Large intestine (tissue), 12 donors: ENCODE results near the gene CCL11. TPM values are rescaled to one million over a fixed set of nuclear protein-coding genes. Genes with fewer than 3 reads are reported as not detected.

Source experiments
- DNase-seq, 2 donors: peaks; one replicate each; pipeline versions ENCODE4 v3.0.0 to v3.0.0-alpha.2; 2013
- H3K27ac ChIP-seq: one replicate; pipeline ENCODE4 v1.5.1; 2013; ENCODE audit warnings: low read length
- H3K27me3 ChIP-seq: 2 replicates; pipeline ENCODE4 v1.6.1; 2013; ENCODE audit warnings: low read length; ENCODE audit not compliant: control insufficient read depth, insufficient read depth
- H3K36me3 ChIP-seq: 2 replicates; pipeline ENCODE4 v1.6.1; 2013; ENCODE audit warnings: low read length; ENCODE audit not compliant: control insufficient read depth, insufficient read depth
- H3K4me1 ChIP-seq: one replicate; pipeline ENCODE4 v1.6.1; 2013; ENCODE audit warnings: low read length; ENCODE audit not compliant: control insufficient read depth, insufficient read depth
- H3K4me3 ChIP-seq: one replicate; pipeline ENCODE4 v1.5.1; 2013; ENCODE audit warnings: low read length
- H3K9me3 ChIP-seq: one replicate; pipeline ENCODE4 v1.6.1; 2013; ENCODE audit warnings: mild to moderate bottlenecking, low read depth, low read length, moderate library complexity; ENCODE audit not compliant: control insufficient read depth
- WGBS: methylation state at CpG from one replicate; pipeline ENCODE4 v1.1.5; 2013; ENCODE audit warnings: low lambda C conversion rate; ENCODE audit not compliant: insufficient coverage; 5-methylcytosine and 5-hydroxymethylcytosine counted together
- long read RNA-seq, 11 donors: transcript quantifications; one replicate each; lab custom pipeline, GENCODE V29; 2026
- polyA plus RNA-seq: library from polyadenylated mRNA; unstranded; fragments of 120-200 nt; gene quantifications from one replicate; pipeline ENCODE4 v1.2.1, GENCODE V29; 2013

Gene CCL11
- polyA plus RNA-seq = 0.64 TPM
- long read RNA-seq, donor 1 = 0 reads
- long read RNA-seq, donor 2 = 0 reads
- long read RNA-seq, donor 3 = 0 reads
- long read RNA-seq, donor 4 = 0 reads
- long read RNA-seq, donor 5 = 0 reads
- long read RNA-seq, donor 6, partial matches to known transcripts = 0 of 3 reads
- long read RNA-seq, donor 6, other reads (novel, unspliced or antisense) = 0 of 3 reads
- long read RNA-seq, donor 7, transcript CCL11-201 (3 exons, 1,079 nt) = major isoform, 6 of 6 reads
- long read RNA-seq, donor 7, partial matches to known transcripts = 0 of 6 reads
- long read RNA-seq, donor 7, other reads (novel, unspliced or antisense) = 0 of 6 reads
- long read RNA-seq, donor 8 = 0 reads
- long read RNA-seq, donor 9, partial matches to known transcripts = 0 of 3 reads
- long read RNA-seq, donor 9, other reads (novel, unspliced or antisense) = 0 of 3 reads
- long read RNA-seq, donor 10 = 0 reads
- long read RNA-seq, donor 11, partial matches to known transcripts = 0 of 3 reads
- long read RNA-seq, donor 11, other reads (novel, unspliced or antisense) = 0 of 3 reads

GRCh38 chr17:34285286-34285792 lies at the start of gene CCL11:
CCL11 (plus strand) TSS chr17:34285742; CDS start chr17:34285809, 67 bp downstream.
- no peaks in the 10 kb centered on the region for H3K36me3 ChIP-seq
- H3K4me3 ChIP-seq = no peak within 1 kb of the TSS
- H3K27ac ChIP-seq = no peak within 1 kb of the TSS
- no peak for DNase-seq
- H3K4me1 ChIP-seq = no peaks in the 10 kb centered on the region
- H3K27me3 ChIP-seq = peaks cover 3% of the 10 kb centered on the region
- no CpG with 5 or more reads among the region's 4 CpGs for WGBS
- H3K9me3 ChIP-seq = no peaks in the 10 kb centered on the region

- no peak for DNase-seq
- Histone ChIP-seq H3K4me1 (peaks cover 21% of the 10 kb centered on the region), H3K27ac (no peak overlapping the region), H3K9me3 (no peaks in the 10 kb centered on the region), H3K27me3 (no peaks in the 10 kb centered on the region), H3K4me3 (no peak overlapping the region), H3K36me3 (no peaks in the 10 kb centered on the region)
- WGBS = no CpG with 5 or more reads among the region's 6 CpGs
These were observed 49.2 kb upstream of the CCL11 start for GRCh38 chr17:34236281-34236892.

- no peak for DNase-seq
- Histone ChIP-seq H3K4me3 (no peak overlapping the region), H3K27me3 (no peaks in the 10 kb centered on the region), H3K36me3 (no peaks in the 10 kb centered on the region), H3K4me1 (peaks cover 24% of the 10 kb centered on the region), H3K27ac (no peak overlapping the region), H3K9me3 (no peaks in the 10 kb centered on the region)
- WGBS = no CpG with 5 or more reads among the region's 3 CpGs
These were observed 48.1 kb upstream of the CCL11 start for GRCh38 chr17:34237458-34237857.

GRCh38 chr17:34241062-34241461 lies 44.5 kb upstream of the CCL11 start:
- H3K9me3 ChIP-seq = no peaks in the 10 kb centered on the region
- H3K27me3 ChIP-seq = no peaks in the 10 kb centered on the region
- H3K36me3 ChIP-seq = no peaks in the 10 kb centered on the region
- DNase-seq = peak in 1 of 2 donors; percentile 32
- WGBS = no CpG with 5 or more reads among the region's 4 CpGs
- H3K4me1 ChIP-seq = peaks cover 7% of the 10 kb centered on the region
- no peak overlapping the region for H3K27ac ChIP-seq
- H3K4me3 ChIP-seq = no peak overlapping the region

DNA sequence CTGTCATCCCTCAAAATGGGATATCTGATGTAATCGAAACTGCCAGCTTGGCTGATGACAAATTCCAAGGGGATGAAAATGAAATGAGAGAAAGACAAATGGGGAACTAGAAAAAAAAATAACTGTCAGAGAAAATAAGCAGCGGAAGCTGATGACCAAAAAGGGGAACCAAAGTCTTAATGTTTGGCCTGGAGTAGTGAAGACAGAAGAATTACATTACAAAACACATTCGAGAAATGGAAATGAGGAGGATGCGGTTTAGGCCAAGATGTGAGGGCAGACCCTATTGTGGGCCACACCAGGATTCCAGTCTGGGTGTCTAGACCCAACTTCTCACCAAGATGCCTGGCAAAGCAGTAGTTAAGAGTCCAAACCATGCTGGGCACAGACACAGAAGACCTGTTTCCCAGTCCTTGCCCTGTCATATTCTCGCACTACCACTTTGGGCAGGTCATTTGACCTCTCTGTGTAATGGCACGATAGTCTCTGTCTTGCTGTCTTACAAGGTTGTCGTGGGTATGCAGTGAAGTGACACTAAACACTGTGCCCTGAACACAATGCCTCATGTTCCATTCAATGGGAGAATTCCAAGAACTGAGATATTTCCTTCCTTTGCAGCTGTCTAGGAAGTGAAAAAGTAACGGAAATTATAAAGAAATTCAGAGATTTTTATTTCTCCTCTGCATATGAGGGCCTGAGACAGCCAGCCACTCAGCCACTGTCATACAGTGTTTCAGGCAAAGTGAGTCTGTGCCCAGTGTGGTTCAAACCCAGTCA lies 42.8 kb upstream of the CCL11 start:
- no peaks in the 10 kb centered on the region for H3K9me3 ChIP-seq
- no peak overlapping the region for H3K27ac ChIP-seq
- H3K4me3 ChIP-seq = no peak overlapping the region
- WGBS = 88% methylated on average over 2 of the region's 8 CpGs
- DNase-seq = no peak
- no peaks in the 10 kb centered on the region for H3K36me3 ChIP-seq
- H3K4me1 ChIP-seq = peaks cover 14% of the 10 kb centered on the region
- H3K27me3 ChIP-seq = no peaks in the 10 kb centered on the region

GRCh38 chr17:34243364-34244320 lies 41.9 kb upstream of the CCL11 start:
- Histone ChIP-seq H3K9me3 (no peaks in the 10 kb centered on the region), H3K27ac (no peak overlapping the region), H3K4me1 (peaks cover 20% of the 10 kb centered on the region), H3K27me3 (no peaks in the 10 kb centered on the region), H3K36me3 (no peaks in the 10 kb centered on the region), H3K4me3 (no peak overlapping the region)
- WGBS = 100% methylated on average over 1 of the region's 7 CpGs
- DNase-seq = no peak

DNA sequence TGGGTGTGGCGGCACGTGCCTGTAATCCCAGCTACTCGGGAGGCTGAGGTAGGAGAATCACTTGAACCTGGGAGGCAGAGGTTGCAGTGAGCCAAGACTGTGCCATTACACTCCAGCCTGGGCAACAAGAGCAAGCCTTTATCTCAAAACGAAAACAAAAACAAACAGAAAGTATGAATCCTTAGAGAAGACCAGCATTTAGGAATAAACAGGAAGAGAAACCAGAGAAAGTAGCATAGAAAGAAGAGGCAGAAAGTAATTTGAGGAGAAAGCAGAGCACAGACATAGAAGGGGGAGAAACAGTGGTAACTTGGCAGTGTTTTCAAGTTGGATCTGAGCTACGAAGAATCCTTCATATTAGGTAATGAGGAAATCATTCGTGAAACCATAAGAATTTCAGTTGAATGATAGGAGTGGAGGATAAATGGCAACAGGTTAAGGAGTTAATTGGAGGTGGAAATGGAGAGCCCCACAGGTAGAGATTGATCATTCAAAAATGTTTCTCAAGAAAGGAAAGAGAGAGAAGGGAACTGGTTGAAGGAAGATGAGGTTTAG lies 40.1 kb upstream of the CCL11 start:
- Histone ChIP-seq H3K36me3 (no peaks in the 10 kb centered on the region), H3K27ac (no peak overlapping the region), H3K4me3 (no peak overlapping the region), H3K4me1 (peaks cover 34% of the 10 kb centered on the region), H3K9me3 (no peaks in the 10 kb centered on the region), H3K27me3 (no peaks in the 10 kb centered on the region)
- 79% methylated on average over 2 of the region's 6 CpGs for WGBS
- no peak for DNase-seq

DNA sequence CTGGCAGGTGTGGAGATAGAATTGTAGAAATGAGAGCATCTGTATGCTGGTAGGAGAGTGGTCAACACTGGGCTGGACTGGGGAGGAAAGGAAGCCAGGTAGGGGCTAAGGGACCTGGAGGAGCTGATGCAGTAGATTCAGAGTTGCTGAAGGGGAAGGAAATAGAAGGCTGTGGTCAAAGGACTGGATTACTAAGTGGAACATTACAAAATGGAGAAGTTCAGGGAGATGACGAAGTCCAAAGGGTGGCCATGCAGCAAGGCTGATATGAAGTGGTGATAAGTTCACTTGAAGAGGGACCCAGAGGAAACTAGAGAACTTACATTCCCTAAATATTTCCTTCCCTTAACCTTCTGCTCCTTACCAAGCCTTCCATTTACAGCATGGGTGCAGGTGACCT lies 39.1 kb upstream of the CCL11 start:
- Histone ChIP-seq H3K27ac (no peak overlapping the region), H3K36me3 (no peaks in the 10 kb centered on the region), H3K9me3 (no peaks in the 10 kb centered on the region), H3K4me3 (no peak overlapping the region), H3K4me1 (peaks cover 40% of the 10 kb centered on the region), H3K27me3 (no peaks in the 10 kb centered on the region)
- peak in 1 of 2 donors; percentile 53 for DNase-seq
- 56% methylated on average over 1 of the region's 1 CpG for WGBS

- H3K36me3 ChIP-seq = no peaks in the 10 kb centered on the region
- no peaks in the 10 kb centered on the region for H3K9me3 ChIP-seq
- H3K27ac ChIP-seq = no peak overlapping the region
- no CpG with 5 or more reads among the region's 3 CpGs for WGBS
- peaks cover 39% of the 10 kb centered on the region for H3K4me1 ChIP-seq
- DNase-seq = no peak
- H3K27me3 ChIP-seq = no peaks in the 10 kb centered on the region
- no peak overlapping the region for H3K4me3 ChIP-seq
These were observed 38.7 kb upstream of the CCL11 start for GRCh38 chr17:34246881-34247280.
